Measurements from ENCODE around the gene EFHC1.

Gene EFHC1

GRCh38 chr6:52395969-52396368, 24.2 kb upstream of the EFHC1 start:
- in situ Hi-C loops (cut with MboI; ENCODE audit: low sequenced_read_pairs), result loop anchor here (10.0 kb wide), 1 partner anchor 101 kb away; no protein-coding TSS in a partner anchor

DNA sequence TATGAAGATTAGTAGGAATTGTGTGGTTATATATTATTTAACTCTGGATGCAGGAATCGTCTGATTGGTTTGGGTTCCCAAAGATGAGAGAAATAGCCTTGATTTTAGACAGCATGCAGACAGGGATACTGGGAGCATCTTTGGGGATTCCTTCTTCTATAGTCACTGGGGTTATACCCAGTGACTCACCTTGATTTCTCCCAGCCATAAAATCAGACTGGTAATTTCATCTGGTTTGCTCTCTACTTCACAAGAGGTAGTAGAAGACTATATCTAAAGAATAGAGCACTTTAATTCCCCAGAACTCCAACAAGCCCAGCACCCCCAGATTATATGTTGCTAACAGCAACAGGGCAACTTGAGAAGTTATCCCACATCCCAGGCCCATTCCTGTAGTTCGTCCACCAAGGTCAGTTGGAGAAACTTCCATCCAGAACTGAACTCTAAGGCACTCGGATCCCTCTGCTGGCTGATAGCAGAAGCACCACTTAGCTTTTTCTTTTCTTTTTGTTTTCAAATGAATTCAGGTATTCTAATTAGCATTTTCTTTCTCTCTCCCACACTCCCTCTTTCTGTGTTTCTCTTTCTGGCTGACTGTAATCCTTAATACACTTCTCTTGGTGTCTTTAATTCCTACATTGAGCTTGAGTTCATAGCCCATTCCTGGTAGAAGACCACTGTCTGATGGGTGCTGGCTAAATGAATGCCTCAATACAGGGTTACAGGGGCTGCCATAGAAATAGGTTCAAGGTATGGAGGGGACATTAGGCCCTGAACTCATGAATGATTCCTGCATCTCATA, 20.4 kb upstream of the EFHC1 start:
- in situ Hi-C loops (cut with MboI; ENCODE audit: low sequenced_read_pairs), result loop anchor here (10.0 kb wide), 1 partner anchor 105 kb away; no protein-coding TSS in a partner anchor

- in situ Hi-C loops (cut with MboI; ENCODE audit: low sequenced_read_pairs), result no loop called here
Measured at GRCh38 chr6:52400313-52401041, 19.7 kb upstream of the EFHC1 start.

- in situ Hi-C loops (cut with MboI; ENCODE audit: low sequenced_read_pairs), result no loop called here
Measured at GRCh38 chr6:52403086-52403485, 17.1 kb upstream of the EFHC1 start.

GRCh38 chr6:52403627-52404026, 16.5 kb upstream of the EFHC1 start:
- in situ Hi-C loops (cut with MboI; ENCODE audit: low sequenced_read_pairs), result no loop called here

GRCh38 chr6:52405243-52405642, 14.9 kb upstream of the EFHC1 start:
- in situ Hi-C loops (cut with MboI; ENCODE audit: low sequenced_read_pairs), result no loop called here

GRCh38 chr6:52407467-52407866, 12.7 kb upstream of the EFHC1 start:
- in situ Hi-C loops (cut with MboI; ENCODE audit: low sequenced_read_pairs), result no loop called here

- in situ Hi-C loops (cut with MboI; ENCODE audit: low sequenced_read_pairs), result no loop called here
Measured at GRCh38 chr6:52409499-52409898, 10.6 kb upstream of the EFHC1 start.

DNA sequence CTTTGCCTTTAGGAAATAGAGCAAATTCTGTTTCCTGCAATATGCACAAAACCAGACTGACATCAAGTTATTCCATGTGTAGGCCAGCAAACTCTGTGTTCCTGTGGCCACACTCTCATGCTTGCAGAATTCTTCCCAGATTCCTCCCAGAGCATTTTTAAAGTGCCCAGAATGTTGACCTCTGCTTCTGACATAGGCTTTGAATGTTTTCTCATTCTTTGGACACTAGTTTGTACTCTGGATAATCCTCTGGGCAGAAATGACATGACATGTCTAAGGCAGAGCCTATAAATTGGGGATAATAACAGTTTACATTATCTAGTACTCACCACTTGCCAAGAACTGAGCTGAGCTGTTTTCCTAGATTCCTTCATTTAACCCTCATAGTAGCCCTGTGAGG, 9.2 kb upstream of the EFHC1 start:
- in situ Hi-C loops (cut with MboI; ENCODE audit: low sequenced_read_pairs), result loop anchor here (10.0 kb wide), 1 partner anchor 254 kb away; no protein-coding TSS in a partner anchor

GRCh38 chr6:52411911-52412310, 8.2 kb upstream of the EFHC1 start:
- in situ Hi-C loops (cut with MboI; ENCODE audit: low sequenced_read_pairs), result loop anchor here (10.0 kb wide), 1 partner anchor 253 kb away; no protein-coding TSS in a partner anchor

GRCh38 chr6:52415333-52415732, 4.8 kb upstream of the EFHC1 start:
- in situ Hi-C loops (cut with MboI; ENCODE audit: low sequenced_read_pairs), result loop anchor here (10.0 kb wide), 1 partner anchor 249 kb away; no protein-coding TSS in a partner anchor

DNA sequence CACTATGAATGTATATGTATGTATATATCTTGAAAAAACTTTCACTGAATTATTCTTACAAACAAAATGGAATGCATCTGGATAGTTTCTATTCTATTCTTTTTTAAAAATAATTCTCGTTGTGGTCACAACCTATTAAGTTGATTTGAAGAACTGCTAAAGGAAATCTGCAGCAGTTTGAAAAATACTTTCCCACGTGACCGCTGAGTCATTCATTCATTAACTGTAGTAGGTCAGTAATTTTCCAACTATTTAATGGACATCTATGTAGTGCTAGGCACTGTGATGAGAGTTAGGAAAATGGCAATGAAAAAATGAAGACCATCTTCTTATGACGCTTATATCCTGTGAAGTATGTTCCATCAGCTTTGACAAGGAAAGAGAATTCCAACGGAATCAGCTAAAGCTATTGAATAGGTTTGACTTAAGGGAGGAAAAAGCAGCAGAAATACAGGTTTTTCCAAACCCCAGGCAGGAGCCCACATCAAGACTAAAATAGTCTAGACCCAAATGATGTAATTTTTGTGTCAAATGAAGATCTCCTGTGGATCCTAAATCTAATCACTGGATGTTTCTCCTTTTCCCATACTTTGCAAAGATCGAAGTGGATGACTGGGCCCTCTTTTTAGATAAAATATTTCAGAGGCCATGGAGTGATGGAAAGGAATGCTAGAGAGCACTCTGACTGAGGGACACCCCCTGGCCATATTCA, 4.1 kb upstream of the EFHC1 start:
- in situ Hi-C loops (cut with MboI; ENCODE audit: low sequenced_read_pairs), result loop anchor here (10.0 kb wide), 1 partner anchor 249 kb away; no protein-coding TSS in a partner anchor

GRCh38 chr6:52416629-52417151, 3.5 kb upstream of the EFHC1 start:
- in situ Hi-C loops (cut with MboI; ENCODE audit: low sequenced_read_pairs), result loop anchor here (10.0 kb wide), 1 partner anchor 248 kb away; no protein-coding TSS in a partner anchor

- in situ Hi-C loops (cut with MboI; ENCODE audit: low sequenced_read_pairs), result loop anchor here (10.0 kb wide), 1 partner anchor 247 kb away; no protein-coding TSS in a partner anchor
Measured at GRCh38 chr6:52417675-52418111, 2.4 kb upstream of the EFHC1 start.

DNA sequence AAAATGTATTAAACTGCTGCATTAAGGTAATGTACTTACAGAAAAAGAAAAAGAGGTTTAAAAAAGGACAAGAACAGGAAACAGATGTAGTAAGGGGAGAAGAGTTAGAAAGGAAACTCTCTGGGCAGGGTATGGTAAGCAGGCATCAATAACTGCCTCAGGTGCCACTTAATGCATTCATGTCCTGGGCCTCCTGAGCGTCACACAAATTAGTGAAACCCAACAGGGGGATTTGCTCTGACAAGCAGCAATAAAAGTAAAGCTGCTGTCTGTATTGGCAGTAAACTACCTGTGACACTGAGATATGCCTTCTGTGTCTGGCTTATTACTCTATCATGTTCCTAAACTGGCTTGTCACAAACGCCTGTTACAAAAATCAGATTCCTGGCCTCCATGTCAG, 1.5 kb upstream of the EFHC1 start:
- in situ Hi-C loops (cut with MboI; ENCODE audit: low sequenced_read_pairs), result loop anchor here (10.0 kb wide), 1 partner anchor 246 kb away; no protein-coding TSS in a partner anchor

- in situ Hi-C loops (cut with MboI; ENCODE audit: low sequenced_read_pairs), result no loop called here
Measured at GRCh38 chr6:52420668-52421358, 671 bp downstream of the EFHC1 start.

DNA sequence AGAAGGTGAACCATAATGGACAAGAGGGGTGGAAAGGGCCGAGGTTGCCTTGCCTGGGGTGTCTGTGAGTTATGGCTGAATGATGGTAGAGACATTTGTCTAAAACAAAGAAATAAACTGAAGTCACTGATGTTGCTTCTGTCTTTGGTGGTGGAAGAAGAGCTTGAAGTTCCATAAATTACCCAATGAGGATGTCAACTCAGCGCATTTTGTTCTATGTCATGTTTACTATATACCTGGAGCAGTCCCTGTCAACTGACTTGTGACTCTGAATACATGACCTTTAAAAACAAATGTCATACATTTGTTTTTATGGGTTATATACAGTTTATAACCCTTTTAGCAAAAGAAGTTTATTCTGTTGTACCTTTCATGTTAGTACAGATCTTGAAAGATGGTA, 2.0 kb downstream of the EFHC1 start:
- in situ Hi-C loops (cut with MboI; ENCODE audit: low sequenced_read_pairs), result no loop called here

- in situ Hi-C loops (cut with MboI; ENCODE audit: low sequenced_read_pairs), result no loop called here
Measured at GRCh38 chr6:52423448-52423847, 3.3 kb downstream of the EFHC1 start.

GRCh38 chr6:52423971-52424381, 3.8 kb downstream of the EFHC1 start:
- in situ Hi-C loops (cut with MboI; ENCODE audit: low sequenced_read_pairs), result no loop called here

- in situ Hi-C loops (cut with MboI; ENCODE audit: low sequenced_read_pairs), result no loop called here
Measured at GRCh38 chr6:52424513-52424912, 4.4 kb downstream of the EFHC1 start.
